Neural cell (in vitro differentiated cells): ENCODE data around the gene ZNRD2. TPM values are rescaled to one million over a fixed set of nuclear protein-coding genes. Genes with fewer than 3 reads are reported as not detected.

ENCODE experiments used
- H2AFZ ChIP-seq: fragments of 200-600, 300-800 bp; sonication (generic), shearing (Covaris generic); 2 replicates; pipeline ENCODE4 v1.6.0; 2014; ENCODE audit warnings: low read depth, mild to moderate bottlenecking, antibody characterized with exemption, low read length, moderate library complexity
- H3F3A ChIP-seq: fragments of 200-600 bp; shearing (Covaris generic); 2 replicates; pipeline ENCODE4 v1.6.1; 2016; ENCODE audit warnings: mild to moderate bottlenecking, moderate library complexity, mixed read lengths, antibody characterized with exemption, low read length; ENCODE audit not compliant: insufficient read depth, poor library complexity, severe bottlenecking
- H3K27ac ChIP-seq: fragments of 200-600, 300-800 bp; sonication (generic), shearing (Covaris generic); 2 replicates; pipeline ENCODE4 v1.5.1; 2014; ENCODE audit warnings: mild to moderate bottlenecking, low read length, moderate library complexity
- H3K27me3 ChIP-seq: fragments of 300-800, 200-600 bp; sonication (generic), shearing (Covaris generic); 2 replicates; pipeline ENCODE4 v1.6.0; 2014; ENCODE audit warnings: mild to moderate bottlenecking, low read depth, low read length, moderate library complexity; ENCODE audit not compliant: insufficient read depth
- H3K36me3 ChIP-seq: fragments of 300-800, 200-600 bp; sonication (generic), shearing (Covaris generic); 2 replicates; pipeline ENCODE4 v1.5.1; 2014; ENCODE audit warnings: mild to moderate bottlenecking, antibody characterized with exemption, low read length, moderate library complexity; ENCODE audit not compliant: insufficient read depth
- H3K4me2 ChIP-seq: fragments of 300-800, 200-600 bp; sonication (generic), shearing (Covaris generic); 2 replicates; pipeline ENCODE4 v1.6.0; 2014; ENCODE audit warnings: mild to moderate bottlenecking, low read length
- H3K4me3 ChIP-seq: fragments of 300-800, 200-600 bp; sonication (generic), shearing (Covaris generic); 2 replicates; pipeline ENCODE4 v1.5.1; 2014; ENCODE audit warnings: mild to moderate bottlenecking, low read length, moderate library complexity
- H3K79me2 ChIP-seq: fragments of 200-600 bp; shearing (Covaris generic); replicated peaks from 2 replicates; pipeline ENCODE4 v1.6.0; 2014; ENCODE audit warnings: mild to moderate bottlenecking, low read length, moderate library complexity; ENCODE audit not compliant: insufficient read depth
- H3K9ac ChIP-seq: fragments of 300-800, 200-600 bp; sonication (generic), shearing (Covaris generic); 2 replicates; pipeline ENCODE4 v1.6.1; 2016; ENCODE audit warnings: mild to moderate bottlenecking, low read length, mixed read lengths
- H3K9me2 ChIP-seq: fragments of 200-600 bp; shearing (Covaris generic); 2 replicates; pipeline ENCODE4 v1.6.1; 2016; ENCODE audit warnings: mild to moderate bottlenecking, low read length, mixed read lengths; ENCODE audit not compliant: insufficient read depth
- H3K9me3 ChIP-seq: fragments of 200-600, 300-800 bp; sonication (generic), shearing (Covaris generic); 2 replicates; pipeline ENCODE4 v1.6.1; 2016; ENCODE audit warnings: mild to moderate bottlenecking, mixed run types, low read length, moderate library complexity, mixed read lengths
- H4K20me1 ChIP-seq: fragments of 200-600 bp; shearing (Covaris generic); 2 replicates; pipeline ENCODE4 v1.6.1; 2016; ENCODE audit warnings: mild to moderate bottlenecking, mixed run types; ENCODE audit not compliant: insufficient read depth
- CTCF ChIP-seq: fragments of 450-650 bp; IDR thresholded peaks from 2 replicates; pipeline ENCODE4 v1.5.1; 2014; ENCODE audit warnings: antibody characterized with exemption, mild to moderate bottlenecking, moderate library complexity; ENCODE audit not compliant: poor library complexity, severe bottlenecking
- EZH2 ChIP-seq: fragments of 200-600, 300-800 bp; shearing (Covaris generic), sonication (generic); IDR thresholded peaks from 2 replicates; pipeline ENCODE4 v1.6.1; 2014; ENCODE audit warnings: antibody characterized with exemption, low read length, borderline replicate concordance, mild to moderate bottlenecking; ENCODE audit not compliant: insufficient read depth, poor library complexity, severe bottlenecking
- MXI1 ChIP-seq: fragments of 450-650 bp; conservative IDR thresholded peaks from 2 replicates; pipeline ENCODE4 v1.6.1; 2014; ENCODE audit warnings: antibody characterized with exemption, mild to moderate bottlenecking; ENCODE audit not compliant: poor library complexity, severe bottlenecking
- POLR2AphosphoS5 ChIP-seq: IDR thresholded peaks from 2 replicates; pipeline ENCODE4 v1.6.1; 2012
- RAD21 ChIP-seq: fragments of 450-650 bp; conservative IDR thresholded peaks from 2 replicates; pipeline ENCODE4 v1.6.1; 2014; ENCODE audit warnings: antibody characterized with exemption, mild to moderate bottlenecking, moderate library complexity
- REST ChIP-seq: IDR thresholded peaks from 2 replicates; pipeline ENCODE4 v1.6.1; 2012; ENCODE audit warnings: borderline replicate concordance
- SMC3 ChIP-seq: fragments of 450-650 bp; conservative IDR thresholded peaks from 2 replicates; pipeline ENCODE4 v1.6.1; 2014; ENCODE audit warnings: antibody characterized with exemption, mild to moderate bottlenecking, moderate library complexity; ENCODE audit not compliant: poor library complexity
- TAF1 ChIP-seq: IDR thresholded peaks from 2 replicates; pipeline ENCODE4 v1.6.1; 2012; ENCODE audit warnings: low read depth
- polyA plus RNA-seq: library from polyadenylated mRNA; depleted of rRNA; stranded (reverse); fragments of >200 nt; gene quantifications from 2 replicates; pipeline ENCODE4 v1.2.3, GENCODE V29; 2014

Gene ZNRD2
- polyA plus RNA-seq, 1 donor from 2014 or later = 36.2 TPM

- H3K36me3 ChIP-seq = peaks cover 7% of the 10 kb centered on the region
- H3K79me2 ChIP-seq = peaks cover 10% of the 10 kb centered on the region
- H3K4me2 ChIP-seq = peak overlapping the region; percentile 14
- H3K9ac ChIP-seq = peak overlapping the region; percentile 49
- no peaks in the 10 kb centered on the region for H3K9me3 ChIP-seq
- H3K27ac ChIP-seq = no peak overlapping the region
- no peaks in the 10 kb centered on the region for H3K9me2 ChIP-seq
- H3F3A ChIP-seq = no peaks in the 10 kb centered on the region
- H2AFZ ChIP-seq = peak overlapping the region; percentile 27
- H3K27me3 ChIP-seq = no peaks in the 10 kb centered on the region
- H3K4me3 ChIP-seq = peak overlapping the region; percentile 60
- TF ChIP-seq RAD21 = no peak
- no peak for TF ChIP-seq MXI1
- TF ChIP-seq SMC3 = no peak
- H4K20me1 ChIP-seq = no peaks in the 10 kb centered on the region
Measured at GRCh38 chr11:65524014-65524740, 46.1 kb upstream of the ZNRD2 start.

- Histone ChIP-seq H2AFZ (peak within 1 kb of the TSS; percentile 54), H3K27me3 (no peaks in the 10 kb centered on the region), H3K9ac (peak within 1 kb of the TSS; percentile 86), H3K4me3 (peak within 1 kb of the TSS; percentile 97), H3K4me2 (peak within 1 kb of the TSS; percentile 81), H3K9me3 (no peaks in the 10 kb centered on the region), H3K27ac (peak within 1 kb of the TSS; percentile 20), H3F3A (no peaks in the 10 kb centered on the region), H3K79me2 (peaks cover 10% of the 10 kb centered on the region), H3K9me2 (no peaks in the 10 kb centered on the region), H3K36me3 (peaks cover 7% of the 10 kb centered on the region), H4K20me1 (no peaks in the 10 kb centered on the region)
- TF ChIP-seq CTCF = no peak
- peak; percentile 35 for TF ChIP-seq TAF1
- no peak for TF ChIP-seq EZH2
- TF ChIP-seq REST = peak; percentile 22
- TF ChIP-seq MXI1 = peak; percentile 65
- peak; percentile 70 for TF ChIP-seq POLR2AphosphoS5
Measured at GRCh38 chr11:65524741-65525545, 45.3 kb upstream of the ZNRD2 start, which contains the start of gene SCYL1. Gene SCYL1 (plus strand): TSS chr11:65525083. CDS start chr11:65525154, 71 bp downstream.
